ENCODE results near the gene UBP1. TPM values are rescaled to one million over a fixed set of nuclear protein-coding genes. Genes with fewer than 3 reads are reported as not detected.

Gene UBP1
- total and polyA plus RNA-seq, 9 of the 15 experiments (the other 6 are each of a cell fraction or from before 2014, with no cell fraction given): 13.6 to 143 (median 79.6) TPM

GRCh38 chr3:33372218-33373081 lies 67.8 kb downstream of the UBP1 start (continued):
- peak; percentile 17; the same call in 1 of the 2 replicates for TF ChIP-seq SMARCA4 (IDR thresholded peaks at IDR 0.05)
- no peak for TF ChIP-seq L3MBTL2 (IDR thresholded peaks at IDR 0.05)

DNA sequence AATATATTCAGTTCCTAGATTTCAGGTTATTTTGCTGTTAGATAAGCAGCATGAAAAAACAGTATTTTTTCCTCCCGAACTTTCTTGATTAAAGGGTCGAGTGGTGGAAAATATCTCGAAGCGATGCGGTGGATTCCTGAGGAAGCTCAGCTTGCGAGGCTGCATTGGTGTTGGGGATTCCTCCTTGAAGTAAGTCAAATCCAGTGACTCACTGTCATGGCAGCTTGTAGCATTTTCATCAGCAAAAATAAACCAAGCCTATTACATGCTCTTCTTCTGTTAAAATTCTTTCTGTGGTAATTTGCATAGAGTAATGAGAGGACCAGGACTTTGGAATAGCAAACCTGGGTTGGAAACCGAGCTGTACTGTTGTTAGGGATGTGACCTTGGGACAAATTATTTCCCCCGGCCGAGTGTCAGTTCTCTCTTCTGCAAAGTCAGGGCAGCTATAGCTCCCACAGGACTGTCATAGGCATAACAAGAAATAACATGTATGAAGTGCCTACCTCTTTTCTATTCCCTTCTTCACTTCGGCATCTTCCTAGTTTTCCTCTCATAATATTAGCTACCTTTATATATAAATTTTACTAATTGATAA lies 75.6 kb downstream of the UBP1 start:
- H3K4me2 ChIP-seq (ENCODE audit: insufficient read depth, low read length): no peak overlapping the region
- H3K36me3 ChIP-seq (ENCODE audit: control insufficient read depth, insufficient read depth, low read length): no peaks in the 10 kb centered on the region
- 33% methylated on average over 10 of the region's 10 CpGs for WGBS (ENCODE audit: insufficient coverage, low coverage, missing lambda C conversion rate)
- CTCF ChIA-PET (ENCODE audit: low intra/inter-chr PET ratio): no interaction called here
- no peak for DNase-seq (ENCODE audit: extremely low read depth in 1 of 4, low spot score in 3 of 4)
- no peaks in the 10 kb centered on the region for H4K20me1 ChIP-seq (replicated peaks; ENCODE audit: control insufficient read depth, insufficient read depth, low read length)
- no peak overlapping the region for H3K27ac ChIP-seq (ENCODE audit: extremely low read depth, low read depth, low read length)
- no peak for FAIRE-seq
- no peaks in the 10 kb centered on the region for H3K9me3 ChIP-seq (replicated peaks; ENCODE audit: control insufficient read depth, insufficient read depth, low read depth, low read length)
- H3K9ac ChIP-seq (ENCODE audit: insufficient read depth in 1 of 2, low read depth in 2 of 2, low read length in 2 of 2): no peak overlapping the region
- H3K9me1 ChIP-seq (ENCODE audit: control insufficient read depth, insufficient read depth, low read length): no peaks in the 10 kb centered on the region
- no TSS peak for BruUV-seq (replicated peaks)
- TF ChIP-seq CBX3 (IDR thresholded peaks at IDR 0.05; ENCODE audit: borderline replicate concordance in 1 of 2, low read length in 2 of 2): no peak
- no peak for ATAC-seq
- no peak overlapping the region for H3K4me3 ChIP-seq
- intact Hi-C loops (cut with micrococcal nuclease) (no loop called here), in situ Hi-C loops (cut with MboI) (no loop called here)
- no peaks in the 10 kb centered on the region for H3K27me3 ChIP-seq (ENCODE audit: control insufficient read depth in 2 of 2, insufficient read depth in 2 of 2, low read length in 2 of 2)
- H3K4me1 ChIP-seq (replicated peaks in 1 of 2; ENCODE audit: control insufficient read depth in 2 of 2, insufficient read depth in 2 of 2, low read length in 2 of 2): peaks cover 0 to 5% of the 10 kb centered on the region in 2 experiments; a peak in 2 of 5 replicates
- no peaks in the 10 kb centered on the region for H3K79me2 ChIP-seq (ENCODE audit: control insufficient read depth, insufficient read depth, low read length)
- POLR2A ChIA-PET: interaction anchor here (0.7 to 2.2 kb wide), 3 partner anchors 8 to 347 kb away, joined by 3 to 10 read pairs (median 4); no protein-coding TSS in a partner anchor
- H2AFZ ChIP-seq (ENCODE audit: low read depth, low read length): no peak overlapping the region
